ENCODE results near the gene GTF2IRD1.
"Not testable (repeated sequence)": the region's sequence is repeated elsewhere in the genome, so short reads cannot be mapped to it uniquely, and the experiment has no call there.

Gene GTF2IRD1

DNA sequence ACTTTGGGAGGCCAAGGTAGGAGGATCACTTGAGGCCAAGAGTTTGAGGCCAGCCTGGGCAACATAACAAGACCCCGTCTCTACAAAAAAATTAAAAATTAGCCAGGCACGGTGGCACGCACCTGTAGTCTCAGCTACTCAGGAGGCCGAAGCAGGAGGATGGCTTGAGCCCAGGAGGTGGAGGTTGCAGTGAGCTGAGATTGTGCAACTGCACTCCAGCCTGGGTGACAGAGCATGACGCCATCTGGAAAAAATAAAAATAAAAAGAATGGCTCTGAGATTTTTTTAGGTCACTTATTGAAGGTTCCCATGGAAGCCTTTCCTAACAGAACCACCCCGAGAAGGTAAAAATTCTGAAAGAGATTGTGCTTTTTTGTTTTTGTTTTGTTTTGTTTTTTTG is 109.9 kb downstream of the GTF2IRD1 start:
- DNase-seq (ENCODE audit: low read depth), result not testable (repeated sequence)

- no peak for DNase-seq (ENCODE audit: low read depth)
Observed at GRCh38 chr7:74567318-74567668, 113.6 kb downstream of the GTF2IRD1 start.

DNA sequence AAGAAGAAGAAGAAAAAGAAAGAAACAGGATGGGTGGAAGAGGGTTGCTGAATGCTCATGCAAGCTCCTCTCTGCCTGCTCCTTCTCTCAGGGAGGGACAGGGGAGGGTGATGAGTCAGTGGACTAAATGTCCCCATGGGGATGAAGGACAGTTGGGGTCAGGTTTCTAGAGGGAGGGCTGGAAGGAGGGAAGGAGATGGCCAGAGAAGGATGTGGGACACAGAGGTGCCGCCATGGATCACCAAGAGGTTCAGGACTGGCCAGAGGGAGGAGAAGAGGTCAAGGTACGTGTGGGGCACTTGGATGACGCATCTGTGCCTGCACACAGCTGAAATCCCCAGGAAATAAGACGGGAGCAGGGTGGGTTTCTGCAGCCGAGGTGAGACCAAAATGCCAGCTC is 115.0 kb downstream of the GTF2IRD1 start:
- no peak for DNase-seq (ENCODE audit: low read depth)

DNA sequence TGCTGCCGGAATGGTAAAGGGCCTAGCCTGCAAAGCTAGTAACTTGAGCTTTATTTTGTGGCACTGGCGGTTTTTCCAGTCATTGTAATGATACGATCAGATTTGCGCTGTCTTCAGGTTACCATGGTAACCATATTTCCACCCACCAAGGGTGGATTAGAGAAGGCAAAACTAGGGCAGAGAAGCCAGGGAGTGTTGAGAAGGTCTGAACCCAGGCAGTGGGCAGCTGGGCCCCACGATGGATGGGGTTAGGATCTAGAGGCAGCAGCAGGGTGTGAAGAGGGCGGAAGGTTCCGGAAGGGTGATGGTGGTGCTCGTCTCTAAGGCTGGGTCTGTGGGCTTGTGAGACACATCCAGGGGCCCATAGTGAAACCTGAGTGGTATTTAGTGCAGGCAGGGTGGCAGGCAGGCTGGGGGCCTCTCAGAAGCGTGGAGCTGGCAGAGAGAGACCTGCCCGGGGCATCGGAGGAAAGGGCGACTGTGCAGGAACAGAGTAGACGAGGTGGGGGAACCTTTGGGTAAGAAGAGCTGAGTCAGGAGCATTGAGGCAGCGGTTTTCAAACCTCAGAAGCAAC is 115.9 kb downstream of the GTF2IRD1 start:
- no peak for DNase-seq (ENCODE audit: low read depth)

- DNase-seq (ENCODE audit: low read depth), result no peak
Observed at GRCh38 chr7:74570533-74571156, 116.9 kb downstream of the GTF2IRD1 start.

- no peak for DNase-seq (ENCODE audit: low read depth)
Observed at GRCh38 chr7:74572301-74572979, 118.7 kb downstream of the GTF2IRD1 start.

GRCh38 chr7:74573512-74573911 is 119.8 kb downstream of the GTF2IRD1 start:
- DNase-seq (ENCODE audit: low read depth), result no peak

DNA sequence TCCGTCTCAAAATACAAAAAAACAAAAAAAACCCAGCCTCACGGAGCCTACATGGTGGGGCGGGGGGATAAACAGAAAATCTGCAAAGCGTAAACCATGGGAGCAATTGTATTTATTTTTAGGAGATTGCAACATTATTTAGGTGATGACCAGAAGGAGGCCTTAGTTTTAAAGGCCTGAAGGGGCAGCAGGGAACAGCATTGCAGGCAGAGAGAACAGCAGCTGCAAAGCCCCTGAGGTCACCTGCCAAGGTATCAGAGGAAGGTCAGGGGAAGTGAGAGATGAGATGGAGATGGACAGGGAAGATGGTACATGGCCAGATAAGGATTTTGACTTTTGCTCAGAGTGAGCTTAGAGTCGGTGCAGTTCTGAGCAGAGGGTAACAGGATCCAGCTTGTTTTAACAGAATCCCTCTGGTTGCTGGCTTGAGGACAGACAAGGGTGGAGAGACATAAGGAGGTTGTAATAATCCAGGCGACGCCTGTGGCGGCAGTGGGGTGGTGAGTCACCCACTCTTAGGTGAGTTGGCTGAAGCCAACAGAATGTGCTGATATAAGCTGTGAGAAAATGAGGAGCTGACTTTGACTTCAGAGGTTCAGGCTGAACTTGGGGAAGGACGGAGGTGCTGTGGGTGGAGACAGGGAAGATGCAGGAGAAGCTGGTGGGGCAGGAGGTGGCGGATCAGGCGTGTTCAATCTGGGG is 121.5 kb downstream of the GTF2IRD1 start:
- DNase-seq (ENCODE audit: low read depth), result no peak

DNA sequence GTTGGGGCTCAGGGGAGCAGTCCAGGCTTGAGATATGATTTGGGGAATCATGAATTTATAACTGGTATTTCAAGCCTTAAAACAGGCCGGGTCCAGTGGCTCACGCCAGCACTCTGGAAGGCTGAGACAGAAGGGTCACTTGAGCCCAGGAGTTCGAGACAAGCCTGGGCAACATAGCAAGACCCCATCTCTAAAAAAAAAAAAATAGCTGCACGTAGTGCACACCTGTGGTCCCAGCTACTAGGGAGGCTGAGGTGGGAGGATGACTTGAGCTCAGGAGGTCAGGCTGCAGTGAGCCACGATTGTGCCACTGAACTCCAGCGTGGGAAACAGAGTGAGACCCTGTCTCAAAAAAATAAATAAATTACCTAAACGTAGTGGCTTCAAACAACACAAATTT is 122.1 kb downstream of the GTF2IRD1 start:
- no peak for DNase-seq (ENCODE audit: low read depth)

GRCh38 chr7:74579800-74580685 is 126.3 kb downstream of the GTF2IRD1 start:
- no peak for DNase-seq (ENCODE audit: low read depth)

DNA sequence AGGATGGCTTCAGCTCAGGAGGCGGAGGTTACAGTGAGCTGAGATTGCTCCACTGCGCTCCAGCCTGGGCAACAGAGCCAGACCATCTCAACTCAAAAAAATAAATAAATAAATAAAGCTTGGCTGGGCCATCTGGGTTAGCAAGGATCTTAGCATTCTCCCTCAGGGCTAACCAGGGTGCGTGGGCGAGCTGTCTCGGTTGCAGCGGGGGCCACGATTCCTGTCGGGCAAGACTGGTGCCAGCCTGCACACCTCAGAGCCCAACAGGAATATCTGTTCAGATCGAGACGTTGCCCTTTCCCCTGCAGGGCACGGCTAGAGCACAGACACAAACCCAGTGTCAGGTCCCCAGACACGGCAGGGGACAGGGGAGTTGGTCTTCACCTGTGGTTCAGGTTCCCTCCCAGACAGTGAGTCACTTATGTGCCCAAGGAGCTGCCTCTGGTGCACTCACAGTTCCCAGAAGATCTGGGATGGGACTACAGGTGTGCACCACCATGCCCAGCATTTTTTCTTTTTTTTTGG is 128.3 kb downstream of the GTF2IRD1 start:
- no peak for DNase-seq (ENCODE audit: low read depth)

DNA sequence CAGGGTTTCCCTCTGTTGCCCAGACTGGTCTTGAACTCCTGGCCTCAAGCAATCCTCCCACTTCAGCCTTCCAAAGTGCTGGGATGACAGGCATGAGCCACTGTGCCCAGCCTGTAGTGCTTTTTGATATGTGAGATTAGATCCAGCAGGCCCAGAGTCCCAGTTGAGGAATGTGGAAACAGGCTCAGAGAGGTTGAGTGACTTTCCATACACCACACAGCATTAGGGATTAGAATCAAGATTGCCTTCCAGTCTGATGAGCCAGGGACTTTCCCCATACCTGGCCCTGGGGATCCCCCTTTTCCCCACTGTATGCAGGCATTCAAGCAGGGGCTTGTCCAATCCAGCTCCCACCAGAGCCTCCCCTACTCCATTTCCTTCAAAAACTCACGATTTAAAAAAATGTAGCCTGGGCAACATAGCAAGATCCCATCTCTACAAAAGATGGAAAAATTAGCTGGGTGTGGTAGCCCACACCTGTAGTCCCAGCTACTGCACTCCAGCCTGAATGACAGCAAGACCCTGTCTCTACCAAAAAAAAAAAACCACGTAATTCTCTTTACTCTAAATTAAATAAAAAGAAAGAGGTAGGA is 128.8 kb downstream of the GTF2IRD1 start:
- DNase-seq (ENCODE audit: low read depth), result no peak

- DNase-seq (ENCODE audit: low read depth), result no peak
Observed at GRCh38 chr7:74583630-74584029, 129.9 kb downstream of the GTF2IRD1 start.

GRCh38 chr7:74584160-74584954 is 130.7 kb downstream of the GTF2IRD1 start:
- no peak for DNase-seq (ENCODE audit: low read depth)

GRCh38 chr7:74585844-74586243 is 132.1 kb downstream of the GTF2IRD1 start:
- no peak for DNase-seq (ENCODE audit: low read depth)

DNA sequence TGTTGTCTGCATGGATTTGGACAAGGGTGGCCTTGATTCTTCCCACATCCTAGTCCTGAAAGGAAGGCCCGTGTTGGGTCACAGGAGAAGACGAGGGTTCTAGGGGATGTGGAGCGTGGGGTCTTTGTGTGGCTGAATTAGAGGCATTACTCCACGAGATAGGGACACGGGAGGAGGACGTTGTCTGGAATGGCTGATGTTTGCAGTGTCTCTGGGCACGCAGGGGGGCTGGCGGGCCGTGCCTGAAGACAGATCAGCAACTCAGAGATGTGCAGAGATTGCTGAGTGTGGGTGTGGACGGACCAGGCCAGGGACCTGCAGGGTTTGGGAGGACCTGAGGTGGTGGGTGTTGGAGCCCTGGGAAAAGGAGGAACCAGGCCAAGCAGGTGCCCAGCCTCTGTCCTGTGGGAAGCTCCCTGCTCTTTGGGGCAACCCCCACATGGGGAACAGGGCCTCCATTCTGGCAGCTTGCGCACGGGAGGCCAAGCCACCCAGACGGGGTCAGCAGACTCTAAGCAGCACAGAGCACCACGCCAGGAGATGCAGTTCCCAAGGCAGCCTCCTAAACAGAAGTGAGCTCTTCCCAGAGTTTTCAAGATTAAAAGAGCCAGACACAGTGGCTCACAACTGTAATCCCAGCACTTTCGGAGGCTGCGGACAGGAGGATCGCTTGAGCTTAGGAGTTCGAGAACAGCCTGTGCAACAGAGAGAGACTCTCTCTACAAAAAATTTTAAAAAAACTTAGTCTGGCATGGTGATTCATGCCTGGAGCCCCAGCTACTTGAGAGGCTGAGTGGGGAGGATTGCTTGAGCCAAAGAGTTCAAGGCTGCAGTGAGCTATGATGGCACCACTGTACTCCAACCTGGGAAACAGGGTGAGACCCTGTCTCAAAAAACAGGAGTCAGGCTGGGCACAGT is 132.8 kb downstream of the GTF2IRD1 start:
- no peak for DNase-seq (ENCODE audit: low read depth)

DNA sequence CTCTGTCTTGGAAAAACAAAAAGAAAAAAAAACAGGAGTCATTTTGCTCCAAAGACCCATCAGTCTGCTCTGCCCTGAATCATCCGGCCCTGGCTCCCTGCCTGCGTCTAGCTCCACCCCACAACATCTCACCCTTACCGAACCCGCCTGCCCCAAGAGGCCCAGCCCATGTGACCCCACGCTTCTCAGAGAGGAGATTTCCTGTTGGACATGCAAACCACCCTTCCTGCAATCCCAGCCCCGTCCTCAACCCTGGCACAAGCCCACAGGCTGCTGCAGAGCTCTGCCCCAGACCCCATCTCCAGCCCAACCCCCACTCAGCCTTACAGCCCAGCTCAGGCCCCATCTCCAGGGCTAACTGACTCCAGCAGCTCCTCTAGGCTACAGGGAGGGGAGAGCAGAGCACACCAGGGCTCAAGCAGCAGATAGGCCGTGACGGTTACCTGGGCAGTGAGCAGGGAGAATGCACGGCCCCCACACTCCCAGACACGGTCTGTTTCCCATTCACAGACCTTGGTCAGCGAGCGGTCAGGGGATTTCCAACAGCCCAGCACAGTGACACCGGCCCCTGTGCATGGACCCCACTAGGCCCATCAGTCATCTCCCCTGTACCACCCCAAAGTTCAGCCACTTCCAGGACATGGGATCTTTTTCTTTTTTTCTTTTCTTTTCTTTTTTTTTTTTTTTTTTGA is 133.9 kb downstream of the GTF2IRD1 start:
- no peak for DNase-seq (ENCODE audit: low read depth)

DNA sequence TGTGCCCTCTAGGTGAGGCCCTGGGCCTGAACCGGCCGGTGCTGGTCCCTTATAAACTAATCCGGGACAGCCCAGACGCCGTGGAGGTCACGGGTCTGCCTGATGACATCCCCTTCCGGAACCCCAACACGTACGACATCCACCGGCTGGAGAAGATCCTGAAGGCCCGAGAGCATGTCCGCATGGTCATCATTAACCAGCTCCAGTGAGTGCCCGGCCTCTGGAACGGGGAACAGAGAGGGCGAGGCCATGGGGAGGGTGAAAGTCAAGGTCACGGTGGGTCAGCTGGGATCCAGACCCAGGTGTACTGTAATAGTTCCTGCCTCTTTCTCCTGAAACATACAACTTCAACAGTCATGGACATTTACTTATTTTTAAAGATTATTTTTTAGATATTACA is 137.1 kb downstream of the GTF2IRD1 start:
- no peak for DNase-seq (ENCODE audit: low read depth)

DNA sequence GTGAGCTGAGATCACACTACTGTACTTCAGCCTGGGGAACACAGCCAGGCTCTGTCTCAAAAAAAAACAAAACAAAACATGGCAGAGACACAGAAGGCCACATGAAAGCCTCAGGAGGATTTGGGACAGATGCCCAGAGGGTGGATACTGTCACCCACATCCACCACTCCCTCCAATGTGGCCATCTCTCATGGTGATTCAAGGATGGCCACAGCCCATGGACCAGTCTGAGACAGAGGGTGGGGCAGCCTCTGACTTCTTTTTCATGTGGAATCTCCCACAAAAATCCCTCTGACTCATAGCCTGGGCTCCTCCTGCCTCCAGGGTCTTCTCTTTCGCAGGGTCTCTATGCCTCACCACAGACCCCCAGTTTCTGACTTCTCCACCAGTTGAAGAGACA is 144.9 kb downstream of the GTF2IRD1 start:
- no peak for DNase-seq (ENCODE audit: low read depth)
